HepG2 (cell line): Measurements from ENCODE around the gene MYH9. TPM values are rescaled to one million over a fixed set of nuclear protein-coding genes. Genes with fewer than 3 reads are reported as not detected.

ENCODE experiments used
- GABPA ChIP-seq, 2 experiments: IDR thresholded peaks; 2 replicates each; pipeline ENCODE4 v1.6.1; 2011 to 2016; ENCODE audit warnings: low read depth in 2 of 2, low read length in 1 of 2, missing biosample characterization in 1 of 2, missing genetic modification characterization in 1 of 2
- HDAC1 ChIP-seq: sonication (generic); formaldehyde crosslinking; IDR thresholded peaks from 2 replicates; pipeline ENCODE4 v1.5.1; 2020; ENCODE audit warnings: mild to moderate bottlenecking, missing genetic modification reagents
- HDAC6 ChIP-seq: fragments of 200-600 bp; sonication (generic); IDR thresholded peaks from 2 replicates; pipeline ENCODE4 v1.7.0; 2017; ENCODE audit warnings: mild to moderate bottlenecking, antibody characterized with exemption, low read length, low read depth
- HNRNPUL1 ChIP-seq: fragments of 200-400 bp; formaldehyde crosslinking; IDR thresholded peaks from 2 replicates; pipeline ENCODE4 v1.6.1; 2017; ENCODE audit warnings: low read depth, mild to moderate bottlenecking, low read length, moderate library complexity
- NFE2 ChIP-seq: sonication (generic); formaldehyde crosslinking; IDR thresholded peaks from 2 replicates; pipeline ENCODE4 v1.4.0; 2020; ENCODE audit warnings: missing genetic modification reagents
- NFKB2 ChIP-seq: sonication (generic); formaldehyde crosslinking; IDR thresholded peaks from 2 replicates; pipeline ENCODE4 v1.4.0; 2020; ENCODE audit warnings: missing genetic modification reagents, borderline replicate concordance
- RARA ChIP-seq: IDR thresholded peaks from 2 replicates; pipeline ENCODE4 v1.6.1; 2016; ENCODE audit warnings: missing genetic modification reagents, missing compliant biosample characterization
- RBM39 ChIP-seq: fragments of 200-400 bp; formaldehyde crosslinking; IDR thresholded peaks from one replicate; pipeline ENCODE4 v1.6.1; 2018; ENCODE audit warnings: antibody characterized with exemption, mild to moderate bottlenecking, low read depth, low read length; ENCODE audit not compliant: poor library complexity, severe bottlenecking
- SPEN ChIP-seq: sonication (generic); formaldehyde crosslinking; IDR thresholded peaks from 2 replicates; pipeline ENCODE4 v1.5.1; 2020; ENCODE audit warnings: low read depth, mild to moderate bottlenecking, missing genetic modification reagents
- SRSF4 ChIP-seq: fragments of 200-400 bp; formaldehyde crosslinking; IDR thresholded peaks from one replicate; pipeline ENCODE4 v1.6.1; 2018; ENCODE audit warnings: mild to moderate bottlenecking, low read depth, low read length, moderate library complexity; ENCODE audit not compliant: poor library complexity, severe bottlenecking
- U2AF1 ChIP-seq: fragments of 200-400 bp; formaldehyde crosslinking; optimal IDR thresholded peaks from 2 replicates; pipeline ENCODE3; 2017; ENCODE audit warnings: mild to moderate bottlenecking, low read depth, low read length
- ZFP82 ChIP-seq: sonication (generic); formaldehyde crosslinking; IDR thresholded peaks from 2 replicates; pipeline ENCODE4 v1.5.1; 2020; ENCODE audit warnings: mild to moderate bottlenecking, missing genetic modification reagents, borderline replicate concordance
- ZNF3 ChIP-seq: IDR thresholded peaks from 2 replicates; pipeline ENCODE4 v1.7.0; 2017; ENCODE audit warnings: inconsistent platforms
- ZNF557 ChIP-seq: sonication (generic); formaldehyde crosslinking; IDR thresholded peaks from 2 replicates; pipeline ENCODE4 v1.4.0; 2020; ENCODE audit warnings: missing genetic modification reagents
- ZNF678 ChIP-seq: sonication (generic); formaldehyde crosslinking; IDR thresholded peaks from 2 replicates; pipeline ENCODE4 v1.4.0; 2020; ENCODE audit warnings: mild to moderate bottlenecking, missing genetic modification reagents
- ZNF7 ChIP-seq: IDR thresholded peaks from 2 replicates; pipeline ENCODE4 v1.6.1; 2016; ENCODE audit warnings: missing biosample characterization, missing genetic modification reagents
- polyA plus RNA-seq, 8 experiments: library from polyadenylated mRNA; depleted of rRNA in 3 of 8; stranded (reverse) in 7 of 8; unstranded in 1 of 8; fragments of >200 nt; fragmentation: Illumina TruSeq in 4 of 8; extraction: Trizol in 4 of 8; gene quantifications; 2 replicates each; pipeline versions ENCODE4 v1.2.1 to v1.2.3, GENCODE V29; 2011 to 2016; ENCODE audit warnings: low read depth in 4 of 8, missing spikeins in 1 of 8, mixed read lengths in 1 of 8; ENCODE audit not compliant: insufficient read depth in 1 of 8
- total RNA-seq, 5 experiments: library from RNA; depleted of rRNA; stranded (reverse); fragments of >200 nt; fragmentation: Illumina TruSeq; extraction: Trizol; gene quantifications; 2 replicates each; pipeline ENCODE4 v1.2.3, GENCODE V29; 2016; ENCODE audit warnings: low read depth in 1 of 5
- TF ChIP-seq, protein P1 (sequence below): IDR thresholded peaks from 2 replicates; pipeline ENCODE4 v1.4.0; 2020; ENCODE audit warnings: mild to moderate bottlenecking, missing genetic modification reagents
- TF ChIP-seq, protein P2 (sequence below): sonication (generic); formaldehyde crosslinking; IDR thresholded peaks from 2 replicates; pipeline ENCODE4 v1.4.0; 2020; ENCODE audit warnings: missing genetic modification reagents, borderline replicate concordance
- TF ChIP-seq, protein P3 (sequence below): sonication (generic); formaldehyde crosslinking; IDR thresholded peaks from 2 replicates; pipeline ENCODE4 v1.4.0; 2020; ENCODE audit warnings: mild to moderate bottlenecking, missing genetic modification reagents
- TF ChIP-seq, protein P4 (sequence below): sonication (generic); formaldehyde crosslinking; IDR thresholded peaks from 2 replicates; pipeline ENCODE4 v1.4.0; 2020; ENCODE audit warnings: missing genetic modification reagents

Gene MYH9
- total and polyA plus RNA-seq, 2 of the 13 experiments (the other 11 are each of a cell fraction or from before 2014, with no cell fraction given) = 50.7 to 98.5 TPM

DNA sequence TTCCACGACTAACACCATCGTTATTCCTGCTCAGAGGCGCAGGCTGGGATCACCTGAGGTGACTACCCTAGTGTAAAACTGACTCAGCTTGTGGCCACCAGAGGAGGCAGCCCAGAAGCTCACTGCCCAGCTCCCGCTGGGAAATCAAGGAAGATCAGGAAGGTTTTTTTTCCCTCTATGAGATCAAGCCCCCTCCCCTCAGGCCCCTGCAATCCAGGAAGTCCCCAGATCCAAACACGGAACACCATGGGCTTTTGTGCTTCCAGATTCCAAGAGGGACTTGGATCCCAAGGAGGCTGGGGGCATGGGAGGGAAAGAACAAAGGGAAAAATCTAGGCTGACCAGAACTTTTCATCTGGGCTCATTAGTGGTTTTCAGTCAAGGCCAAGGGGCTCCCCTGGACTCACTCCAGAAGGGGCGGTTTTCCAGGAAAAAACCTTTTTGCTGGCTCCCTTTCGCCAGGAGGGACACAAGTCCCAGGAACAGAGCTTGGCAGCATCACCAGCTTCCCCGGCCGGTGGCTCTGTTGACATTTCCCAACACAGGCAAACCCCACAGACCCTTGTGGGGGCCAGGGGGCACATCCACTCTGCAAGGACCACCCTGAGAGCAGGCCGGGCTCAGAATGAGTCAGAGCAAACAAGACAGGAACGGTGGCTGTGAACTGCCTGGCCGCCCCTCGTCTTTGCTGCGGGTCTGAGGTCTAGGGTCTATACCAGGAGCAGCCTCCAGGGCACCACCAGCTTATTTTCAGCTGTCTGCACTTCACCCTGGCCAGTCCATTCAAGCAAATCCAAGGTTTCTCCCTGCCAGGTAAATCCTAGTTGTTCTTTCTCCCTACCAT is 36.8 kb downstream of the MYH9 start (continued):
- TF ChIP-seq HDAC6 (no peak), RARA (CRISPR knock-in tag) (peak; percentile 92), RBM39 (no peak), SRSF4 (no peak), NFE2 (no peak), ZNF7 (CRISPR knock-in tag) (no peak), GABPA (IDR thresholded peaks at IDR 0.05; ENCODE audit: low read depth, low read length) (no peak), GABPA (CRISPR knock-in tag; IDR thresholded peaks at IDR 0.05; ENCODE audit: low read depth) (no peak), HNRNPUL1 (no peak), SPEN (CRISPR knock-in tag) (peak; percentile 12; the same call in 1 of the 2 replicates), NFKB2 (CRISPR knock-in tag) (no peak), ZFP82 (peak; percentile 80; the same call in 1 of the 2 replicates), U2AF1 (no peak), ZNF678 (CRISPR knock-in tag) (no peak), ZNF3 (CRISPR knock-in tag) (no peak), ZNF557 (0 out of 2 replicates have a peak, but pooled peaks have one; percentile 69), HDAC1 (peak; percentile 96)
- TF ChIP-seq, protein P1, sequence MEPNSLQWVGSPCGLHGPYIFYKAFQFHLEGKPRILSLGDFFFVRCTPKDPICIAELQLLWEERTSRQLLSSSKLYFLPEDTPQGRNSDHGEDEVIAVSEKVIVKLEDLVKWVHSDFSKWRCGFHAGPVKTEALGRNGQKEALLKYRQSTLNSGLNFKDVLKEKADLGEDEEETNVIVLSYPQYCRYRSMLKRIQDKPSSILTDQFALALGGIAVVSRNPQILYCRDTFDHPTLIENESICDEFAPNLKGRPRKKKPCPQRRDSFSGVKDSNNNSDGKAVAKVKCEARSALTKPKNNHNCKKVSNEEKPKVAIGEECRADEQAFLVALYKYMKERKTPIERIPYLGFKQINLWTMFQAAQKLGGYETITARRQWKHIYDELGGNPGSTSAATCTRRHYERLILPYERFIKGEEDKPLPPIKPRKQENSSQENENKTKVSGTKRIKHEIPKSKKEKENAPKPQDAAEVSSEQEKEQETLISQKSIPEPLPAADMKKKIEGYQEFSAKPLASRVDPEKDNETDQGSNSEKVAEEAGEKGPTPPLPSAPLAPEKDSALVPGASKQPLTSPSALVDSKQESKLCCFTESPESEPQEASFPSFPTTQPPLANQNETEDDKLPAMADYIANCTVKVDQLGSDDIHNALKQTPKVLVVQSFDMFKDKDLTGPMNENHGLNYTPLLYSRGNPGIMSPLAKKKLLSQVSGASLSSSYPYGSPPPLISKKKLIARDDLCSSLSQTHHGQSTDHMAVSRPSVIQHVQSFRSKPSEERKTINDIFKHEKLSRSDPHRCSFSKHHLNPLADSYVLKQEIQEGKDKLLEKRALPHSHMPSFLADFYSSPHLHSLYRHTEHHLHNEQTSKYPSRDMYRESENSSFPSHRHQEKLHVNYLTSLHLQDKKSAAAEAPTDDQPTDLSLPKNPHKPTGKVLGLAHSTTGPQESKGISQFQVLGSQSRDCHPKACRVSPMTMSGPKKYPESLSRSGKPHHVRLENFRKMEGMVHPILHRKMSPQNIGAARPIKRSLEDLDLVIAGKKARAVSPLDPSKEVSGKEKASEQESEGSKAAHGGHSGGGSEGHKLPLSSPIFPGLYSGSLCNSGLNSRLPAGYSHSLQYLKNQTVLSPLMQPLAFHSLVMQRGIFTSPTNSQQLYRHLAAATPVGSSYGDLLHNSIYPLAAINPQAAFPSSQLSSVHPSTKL (CRISPR knock-in tag) = peak; percentile 94
- TF ChIP-seq, protein P2, sequence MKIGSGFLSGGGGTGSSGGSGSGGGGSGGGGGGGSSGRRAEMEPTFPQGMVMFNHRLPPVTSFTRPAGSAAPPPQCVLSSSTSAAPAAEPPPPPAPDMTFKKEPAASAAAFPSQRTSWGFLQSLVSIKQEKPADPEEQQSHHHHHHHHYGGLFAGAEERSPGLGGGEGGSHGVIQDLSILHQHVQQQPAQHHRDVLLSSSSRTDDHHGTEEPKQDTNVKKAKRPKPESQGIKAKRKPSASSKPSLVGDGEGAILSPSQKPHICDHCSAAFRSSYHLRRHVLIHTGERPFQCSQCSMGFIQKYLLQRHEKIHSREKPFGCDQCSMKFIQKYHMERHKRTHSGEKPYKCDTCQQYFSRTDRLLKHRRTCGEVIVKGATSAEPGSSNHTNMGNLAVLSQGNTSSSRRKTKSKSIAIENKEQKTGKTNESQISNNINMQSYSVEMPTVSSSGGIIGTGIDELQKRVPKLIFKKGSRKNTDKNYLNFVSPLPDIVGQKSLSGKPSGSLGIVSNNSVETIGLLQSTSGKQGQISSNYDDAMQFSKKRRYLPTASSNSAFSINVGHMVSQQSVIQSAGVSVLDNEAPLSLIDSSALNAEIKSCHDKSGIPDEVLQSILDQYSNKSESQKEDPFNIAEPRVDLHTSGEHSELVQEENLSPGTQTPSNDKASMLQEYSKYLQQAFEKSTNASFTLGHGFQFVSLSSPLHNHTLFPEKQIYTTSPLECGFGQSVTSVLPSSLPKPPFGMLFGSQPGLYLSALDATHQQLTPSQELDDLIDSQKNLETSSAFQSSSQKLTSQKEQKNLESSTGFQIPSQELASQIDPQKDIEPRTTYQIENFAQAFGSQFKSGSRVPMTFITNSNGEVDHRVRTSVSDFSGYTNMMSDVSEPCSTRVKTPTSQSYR (CRISPR knock-in tag) = peak; percentile 48; the same call in 1 of the 2 replicates
- TF ChIP-seq, protein P3, sequence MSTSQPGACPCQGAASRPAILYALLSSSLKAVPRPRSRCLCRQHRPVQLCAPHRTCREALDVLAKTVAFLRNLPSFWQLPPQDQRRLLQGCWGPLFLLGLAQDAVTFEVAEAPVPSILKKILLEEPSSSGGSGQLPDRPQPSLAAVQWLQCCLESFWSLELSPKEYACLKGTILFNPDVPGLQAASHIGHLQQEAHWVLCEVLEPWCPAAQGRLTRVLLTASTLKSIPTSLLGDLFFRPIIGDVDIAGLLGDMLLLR (CRISPR knock-in tag) = no peak
- TF ChIP-seq, protein P4, sequence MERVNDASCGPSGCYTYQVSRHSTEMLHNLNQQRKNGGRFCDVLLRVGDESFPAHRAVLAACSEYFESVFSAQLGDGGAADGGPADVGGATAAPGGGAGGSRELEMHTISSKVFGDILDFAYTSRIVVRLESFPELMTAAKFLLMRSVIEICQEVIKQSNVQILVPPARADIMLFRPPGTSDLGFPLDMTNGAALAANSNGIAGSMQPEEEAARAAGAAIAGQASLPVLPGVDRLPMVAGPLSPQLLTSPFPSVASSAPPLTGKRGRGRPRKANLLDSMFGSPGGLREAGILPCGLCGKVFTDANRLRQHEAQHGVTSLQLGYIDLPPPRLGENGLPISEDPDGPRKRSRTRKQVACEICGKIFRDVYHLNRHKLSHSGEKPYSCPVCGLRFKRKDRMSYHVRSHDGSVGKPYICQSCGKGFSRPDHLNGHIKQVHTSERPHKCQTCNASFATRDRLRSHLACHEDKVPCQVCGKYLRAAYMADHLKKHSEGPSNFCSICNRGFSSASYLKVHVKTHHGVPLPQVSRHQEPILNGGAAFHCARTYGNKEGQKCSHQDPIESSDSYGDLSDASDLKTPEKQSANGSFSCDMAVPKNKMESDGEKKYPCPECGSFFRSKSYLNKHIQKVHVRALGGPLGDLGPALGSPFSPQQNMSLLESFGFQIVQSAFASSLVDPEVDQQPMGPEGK (CRISPR knock-in tag) = peak; percentile 99
